Central memory CD8-positive, alpha-beta T cell (primary cell): ENCODE measurements around the gene ACTR8.
"Not testable (repeated sequence)": the region's sequence is repeated elsewhere in the genome, so short reads cannot be mapped to it uniquely, and the experiment has no call there.

ENCODE experiments used
- ATAC-seq: fragments of 150-1000 bp; cut with Tn5 transposase; replicated peaks from 2 replicates; pipeline ENCODE4 v1.10.0; 2022; ENCODE audit warnings: mild to moderate bottlenecking, moderate FRiP score, moderate number of reproducible peaks; ENCODE audit not compliant: poor library complexity, severe bottlenecking; ENCODE audit errors: extremely low read depth
- DNase-seq, 2 donors: peaks; one replicate each; pipeline ENCODE4 v3.0.0; 2021; ENCODE audit warnings: low spot score in 2 of 2
- H3K27ac Mint-ChIP-seq: one replicate; pipeline ENCODE4 v1.8.0; 2022; ENCODE audit warnings: low read depth, mild to moderate bottlenecking, moderate library complexity, mixed read lengths
- H3K27me3 Mint-ChIP-seq: one replicate; pipeline ENCODE4 v1.8.0; 2022; ENCODE audit warnings: mixed read lengths
- H3K36me3 Mint-ChIP-seq: one replicate; pipeline ENCODE4 v1.8.0; 2022; ENCODE audit warnings: mild to moderate bottlenecking, moderate library complexity, mixed read lengths; ENCODE audit not compliant: insufficient read depth
- H3K4me1 Mint-ChIP-seq: one replicate; pipeline ENCODE4 v1.8.0; 2022; ENCODE audit warnings: mixed read lengths
- H3K4me3 Mint-ChIP-seq: one replicate; pipeline ENCODE4 v1.8.0; 2022; ENCODE audit warnings: mild to moderate bottlenecking, moderate library complexity, mixed read lengths
- H3K9me3 Mint-ChIP-seq: one replicate; pipeline ENCODE4 v1.8.0; 2022; ENCODE audit warnings: mixed read lengths

Gene ACTR8, protein sequence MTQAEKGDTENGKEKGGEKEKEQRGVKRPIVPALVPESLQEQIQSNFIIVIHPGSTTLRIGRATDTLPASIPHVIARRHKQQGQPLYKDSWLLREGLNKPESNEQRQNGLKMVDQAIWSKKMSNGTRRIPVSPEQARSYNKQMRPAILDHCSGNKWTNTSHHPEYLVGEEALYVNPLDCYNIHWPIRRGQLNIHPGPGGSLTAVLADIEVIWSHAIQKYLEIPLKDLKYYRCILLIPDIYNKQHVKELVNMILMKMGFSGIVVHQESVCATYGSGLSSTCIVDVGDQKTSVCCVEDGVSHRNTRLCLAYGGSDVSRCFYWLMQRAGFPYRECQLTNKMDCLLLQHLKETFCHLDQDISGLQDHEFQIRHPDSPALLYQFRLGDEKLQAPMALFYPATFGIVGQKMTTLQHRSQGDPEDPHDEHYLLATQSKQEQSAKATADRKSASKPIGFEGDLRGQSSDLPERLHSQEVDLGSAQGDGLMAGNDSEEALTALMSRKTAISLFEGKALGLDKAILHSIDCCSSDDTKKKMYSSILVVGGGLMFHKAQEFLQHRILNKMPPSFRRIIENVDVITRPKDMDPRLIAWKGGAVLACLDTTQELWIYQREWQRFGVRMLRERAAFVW

DNA sequence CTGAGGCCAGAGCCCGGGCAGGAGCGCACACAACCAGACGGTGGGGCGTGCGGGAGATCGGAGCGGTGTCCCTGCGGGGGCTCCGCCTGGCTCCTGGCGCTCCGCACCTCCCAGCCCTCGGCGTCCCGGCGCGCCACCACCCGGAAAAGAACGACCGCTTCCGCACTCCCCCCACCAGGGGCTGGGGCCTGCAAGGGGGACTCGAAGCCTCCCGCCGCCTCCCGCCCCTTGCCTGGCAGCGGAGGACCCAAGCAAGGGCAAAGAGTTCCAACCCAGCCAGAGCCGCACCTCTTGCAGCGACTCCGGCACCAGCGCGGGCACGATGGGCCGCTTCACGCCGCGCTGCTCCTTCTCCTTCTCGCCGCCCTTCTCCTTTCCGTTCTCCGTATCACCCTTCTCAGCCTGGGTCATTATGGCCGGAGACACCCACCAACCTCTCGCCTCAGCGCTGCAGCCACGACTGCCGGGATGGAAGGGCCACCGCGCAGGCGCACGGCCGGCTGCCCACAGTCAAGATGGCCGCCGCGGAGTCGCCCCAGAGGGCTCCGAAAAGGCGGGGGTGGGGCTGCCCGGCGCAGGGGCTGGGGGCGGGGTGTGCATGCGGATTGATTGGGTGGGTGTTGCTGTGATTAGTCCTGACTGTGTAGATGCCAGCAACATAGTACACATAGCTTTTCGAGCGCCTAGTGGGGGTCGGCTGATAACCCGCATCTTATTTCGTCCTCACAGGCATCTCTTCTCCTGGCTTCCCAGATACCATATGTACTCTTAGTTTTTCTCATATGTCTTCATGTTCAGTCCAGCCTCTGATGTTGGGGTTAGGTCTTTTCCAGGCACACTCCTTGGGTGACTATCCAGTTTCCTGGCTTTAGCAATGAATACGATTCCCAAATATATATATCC is at the start of gene ACTR8:
Gene ACTR8 (minus strand): TSS at position 462 of the 903 bp plus-strand sequence. CDS start 51 bp downstream, at position 411.
- H3K9me3 Mint-ChIP-seq: no peaks in the 10 kb centered on the region
- H3K27ac Mint-ChIP-seq: peak within 1 kb of the TSS; percentile 96
- peak; percentile 73 to 81 for DNase-seq
- peaks cover 31% of the 10 kb centered on the region for H3K4me1 Mint-ChIP-seq
- ATAC-seq: peak; percentile 83
- peaks cover 51% of the 10 kb centered on the region for H3K36me3 Mint-ChIP-seq
- no peaks in the 10 kb centered on the region for H3K27me3 Mint-ChIP-seq
- H3K4me3 Mint-ChIP-seq: peak within 1 kb of the TSS; percentile 90

DNA sequence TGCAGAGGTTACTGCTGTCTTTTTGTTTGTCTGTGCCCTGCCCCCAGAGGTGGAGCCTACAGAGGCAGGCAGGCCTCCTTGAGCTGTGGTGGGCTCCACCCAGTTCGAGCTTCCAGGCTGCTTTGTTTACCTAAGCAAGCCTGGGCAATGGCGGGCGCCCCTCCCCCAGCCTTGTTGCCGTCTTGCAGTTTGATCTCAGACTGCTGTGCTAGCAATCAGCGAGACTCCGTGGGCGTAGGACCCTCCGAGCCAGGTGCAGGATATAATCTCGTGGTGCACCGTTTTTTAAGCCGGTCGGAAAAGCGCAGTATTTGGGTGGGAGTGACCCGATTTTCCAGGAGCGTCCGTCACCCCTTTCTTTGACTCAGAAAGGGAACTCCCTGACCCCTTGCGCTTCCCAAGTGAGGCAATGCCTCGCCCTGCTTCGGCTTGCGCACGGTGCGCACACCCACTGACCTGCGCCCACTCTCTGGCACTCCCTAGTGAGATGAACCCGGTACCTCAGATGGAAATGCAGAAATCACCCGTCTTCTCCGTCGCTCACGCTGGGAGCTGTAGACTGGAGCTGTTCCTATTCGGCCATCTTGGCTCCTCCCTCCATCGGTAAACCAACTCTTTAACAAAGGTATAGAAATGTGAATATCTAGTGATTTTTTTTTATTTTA is 45.4 kb upstream of the ACTR8 start:
- not testable (repeated sequence) for DNase-seq, H3K36me3 Mint-ChIP-seq, H3K27ac Mint-ChIP-seq, H3K9me3 Mint-ChIP-seq, H3K4me3 Mint-ChIP-seq, ATAC-seq, H3K4me1 Mint-ChIP-seq
- peaks cover 30% of the 10 kb centered on the region for H3K27me3 Mint-ChIP-seq

DNA sequence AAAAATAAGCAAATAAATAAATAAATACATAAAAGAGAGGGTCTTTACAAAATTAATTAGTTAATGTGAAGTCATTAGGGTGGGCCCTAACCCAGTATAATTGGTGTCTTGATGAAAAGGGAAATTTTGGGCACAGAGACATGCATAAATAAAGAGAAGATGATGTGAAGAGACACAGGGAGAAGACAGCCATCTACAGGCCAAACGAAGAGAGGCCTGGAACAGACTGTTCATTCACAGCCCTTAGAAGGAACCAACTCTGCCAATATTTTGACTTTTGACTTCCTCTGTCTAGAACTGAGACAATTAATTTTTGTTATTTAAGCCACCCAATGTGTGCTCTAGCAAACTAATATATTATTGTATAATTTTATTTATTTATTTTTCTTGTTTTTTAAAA is 39.3 kb upstream of the ACTR8 start:
- Mint-ChIP-seq H3K4me1 (no peaks in the 10 kb centered on the region), H3K36me3 (no peaks in the 10 kb centered on the region), H3K27ac (no peak overlapping the region), H3K4me3 (no peak overlapping the region), H3K9me3 (no peaks in the 10 kb centered on the region), H3K27me3 (peaks cover 39% of the 10 kb centered on the region)
- DNase-seq (no peak), ATAC-seq (no peak)

DNA sequence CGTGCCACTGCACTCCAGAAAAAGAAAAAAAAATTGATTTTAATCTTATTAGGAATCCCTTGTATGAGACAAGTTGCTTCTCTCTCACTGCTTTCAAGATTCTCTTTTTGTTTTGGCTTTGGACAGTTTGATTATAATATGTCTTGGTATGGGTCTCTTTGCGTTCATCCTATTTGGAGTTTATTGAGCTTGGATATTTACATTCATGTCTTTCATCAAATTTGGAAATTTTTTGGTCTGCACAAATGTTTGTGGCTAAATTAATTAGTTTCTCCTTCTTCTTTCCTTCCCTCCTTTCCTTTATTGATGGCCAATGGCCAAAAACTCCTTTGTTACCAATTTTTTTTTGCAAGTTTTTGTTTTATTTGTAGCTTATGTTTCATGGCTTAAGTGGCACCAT is 37.8 kb upstream of the ACTR8 start:
- Mint-ChIP-seq H3K36me3 (no peaks in the 10 kb centered on the region), H3K9me3 (no peaks in the 10 kb centered on the region), H3K27me3 (peaks cover 52% of the 10 kb centered on the region), H3K27ac (no peak overlapping the region), H3K4me1 (no peaks in the 10 kb centered on the region), H3K4me3 (no peak overlapping the region)
- no peak for ATAC-seq
- DNase-seq: no peak

DNA sequence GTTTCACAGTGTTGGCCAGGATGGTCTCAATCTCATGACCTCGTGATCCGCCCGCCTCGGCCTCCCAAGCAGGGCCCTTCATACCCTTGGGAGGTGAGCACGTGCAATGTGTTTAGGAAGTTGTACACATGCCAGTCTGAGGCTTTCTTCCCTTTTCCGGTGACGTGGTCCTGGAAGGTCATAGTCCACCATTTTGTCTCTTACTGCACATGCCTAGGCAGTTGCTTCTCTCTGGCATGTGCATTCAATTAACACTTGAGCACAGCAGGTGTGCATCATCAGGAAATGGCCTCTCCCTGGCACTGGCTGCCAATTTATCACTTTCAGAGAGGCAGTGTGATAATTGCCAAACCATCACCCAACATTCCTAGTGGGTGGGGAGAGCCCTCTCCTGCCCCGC is 31.4 kb upstream of the ACTR8 start:
- H3K4me1 Mint-ChIP-seq: no peaks in the 10 kb centered on the region
- H3K27ac Mint-ChIP-seq: no peak overlapping the region
- peaks cover 76% of the 10 kb centered on the region for H3K27me3 Mint-ChIP-seq
- no peak for ATAC-seq
- H3K4me3 Mint-ChIP-seq: no peak overlapping the region
- no peaks in the 10 kb centered on the region for H3K9me3 Mint-ChIP-seq
- no peaks in the 10 kb centered on the region for H3K36me3 Mint-ChIP-seq
- DNase-seq: no peak

DNA sequence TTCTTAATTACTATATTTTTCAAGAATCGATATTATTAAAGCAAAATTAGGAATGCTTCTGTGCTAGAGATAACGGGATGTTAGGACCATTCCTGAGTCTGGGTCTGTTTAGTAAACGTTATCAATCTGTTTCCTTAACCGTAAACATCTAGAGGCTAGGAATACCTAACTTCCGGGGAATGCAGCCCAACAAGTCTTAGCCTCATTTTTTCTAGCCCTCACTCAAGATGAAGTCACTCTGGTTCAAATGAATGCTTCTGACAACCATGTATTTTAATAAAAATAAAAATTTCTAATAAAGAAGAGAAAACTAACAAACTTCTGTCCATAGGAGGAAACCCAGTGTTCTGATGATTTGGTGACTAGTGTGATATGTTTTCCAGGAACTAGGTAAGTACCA is 20.8 kb upstream of the ACTR8 start:
- ATAC-seq (no peak), DNase-seq (no peak)
- H3K36me3 Mint-ChIP-seq: peaks cover 2% of the 10 kb centered on the region
- H3K27ac Mint-ChIP-seq: no peak overlapping the region
- no peak overlapping the region for H3K4me3 Mint-ChIP-seq
- H3K27me3 Mint-ChIP-seq: peaks cover 70% of the 10 kb centered on the region
- H3K4me1 Mint-ChIP-seq: no peaks in the 10 kb centered on the region
- peaks cover 6% of the 10 kb centered on the region for H3K9me3 Mint-ChIP-seq

DNA sequence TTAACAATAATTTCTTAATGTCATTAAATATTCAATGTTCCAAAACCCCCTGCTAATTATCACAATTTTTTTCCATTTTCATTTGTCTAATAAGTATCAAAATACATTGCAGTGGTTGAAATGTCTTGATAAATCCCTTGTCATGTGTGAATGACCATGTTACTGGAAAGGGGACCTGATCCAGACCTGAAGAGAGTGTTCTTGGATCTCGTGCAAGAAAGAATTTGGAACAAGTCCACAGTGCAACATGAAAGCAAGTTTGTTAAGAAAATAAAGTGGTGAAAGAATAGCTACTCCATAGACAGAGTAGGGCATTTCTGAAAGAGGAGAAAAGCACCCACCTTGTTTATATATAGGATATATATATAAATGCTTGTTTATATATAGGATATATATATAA is 20.1 kb upstream of the ACTR8 start:
- no peak overlapping the region for H3K27ac Mint-ChIP-seq
- no peak overlapping the region for H3K4me3 Mint-ChIP-seq
- peaks cover 70% of the 10 kb centered on the region for H3K27me3 Mint-ChIP-seq
- peaks cover 2% of the 10 kb centered on the region for H3K36me3 Mint-ChIP-seq
- peaks cover 6% of the 10 kb centered on the region for H3K9me3 Mint-ChIP-seq
- no peaks in the 10 kb centered on the region for H3K4me1 Mint-ChIP-seq
- ATAC-seq (no peak), DNase-seq (no peak)

DNA sequence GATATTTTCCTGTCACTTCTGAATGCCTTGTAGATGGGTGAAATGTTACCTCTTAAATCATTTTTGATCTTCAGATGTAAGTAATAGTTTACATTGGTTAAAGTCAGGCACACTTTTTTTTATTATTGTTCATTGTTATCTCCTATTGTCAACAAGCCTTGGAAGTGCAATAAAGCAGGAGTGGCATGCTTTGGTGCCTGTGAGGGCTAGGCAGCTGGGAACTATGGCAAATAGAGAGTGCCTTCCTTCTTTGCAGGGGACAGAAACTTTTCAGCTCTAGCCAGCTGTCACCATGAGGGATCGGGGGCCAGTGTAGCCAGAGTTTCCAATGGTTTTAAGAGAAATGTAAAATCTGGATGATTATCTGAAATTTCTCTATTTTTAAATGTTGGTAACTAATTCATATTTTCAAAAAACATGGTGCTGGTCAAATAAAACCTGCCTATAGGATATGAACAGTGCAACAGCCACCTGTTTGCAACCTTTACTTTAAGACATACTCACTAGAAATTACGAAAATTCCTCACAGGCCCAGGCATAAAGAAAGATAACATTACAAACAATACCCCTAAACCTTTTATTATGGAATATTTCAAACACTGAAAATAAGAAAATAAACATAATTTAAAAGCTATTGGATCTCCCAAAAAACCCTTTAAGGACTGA is 18.8 kb upstream of the ACTR8 start:
- no peak overlapping the region for H3K27ac Mint-ChIP-seq
- no peak for DNase-seq
- H3K27me3 Mint-ChIP-seq: peaks cover 62% of the 10 kb centered on the region
- ATAC-seq: no peak
- H3K4me1 Mint-ChIP-seq: no peaks in the 10 kb centered on the region
- H3K36me3 Mint-ChIP-seq: no peaks in the 10 kb centered on the region
- peaks cover under 1% of the 10 kb centered on the region for H3K9me3 Mint-ChIP-seq
- no peak overlapping the region for H3K4me3 Mint-ChIP-seq

DNA sequence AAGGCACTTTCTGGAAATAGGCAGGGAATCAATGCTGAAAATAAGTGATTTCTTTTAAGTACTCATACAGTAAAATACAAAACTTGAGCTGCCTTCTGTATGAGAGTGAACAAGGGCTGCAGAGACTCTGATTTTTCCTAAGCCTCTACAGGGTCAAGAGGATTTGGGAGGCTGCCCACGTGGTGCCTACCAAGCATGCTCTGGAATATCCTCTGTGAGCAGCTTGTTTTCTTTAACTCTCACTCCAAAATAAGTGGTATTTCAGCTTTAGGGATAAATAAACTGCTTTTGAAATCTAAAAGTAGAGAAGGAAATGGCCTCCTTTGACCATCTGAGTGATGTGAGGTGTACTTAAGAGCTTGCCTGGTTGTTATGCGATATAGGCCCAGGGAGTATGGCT is 17.8 kb upstream of the ACTR8 start:
- no peak overlapping the region for H3K4me3 Mint-ChIP-seq
- H3K36me3 Mint-ChIP-seq: no peaks in the 10 kb centered on the region
- no peak overlapping the region for H3K27ac Mint-ChIP-seq
- DNase-seq (no peak), ATAC-seq (no peak)
- peaks cover 51% of the 10 kb centered on the region for H3K27me3 Mint-ChIP-seq
- no peaks in the 10 kb centered on the region for H3K9me3 Mint-ChIP-seq
- H3K4me1 Mint-ChIP-seq: no peaks in the 10 kb centered on the region

DNA sequence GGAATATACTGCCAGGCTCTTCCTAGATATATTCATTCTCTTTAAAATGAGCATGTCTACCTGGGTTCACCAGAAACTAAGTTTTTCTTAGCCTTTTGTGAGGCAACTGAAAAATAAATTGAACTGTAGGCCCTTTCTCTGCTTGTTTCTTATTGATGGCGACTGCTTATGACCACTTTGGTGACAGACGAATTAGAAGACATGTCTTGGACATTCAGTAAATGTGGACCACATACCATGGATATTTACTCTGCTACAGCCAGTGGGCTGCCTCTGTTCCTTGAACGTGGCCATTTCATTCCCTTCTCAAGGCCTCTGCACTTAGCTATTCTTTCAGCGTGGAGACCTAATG is 10.3 kb upstream of the ACTR8 start:
- peaks cover 7% of the 10 kb centered on the region for H3K27me3 Mint-ChIP-seq
- no peak for ATAC-seq
- H3K27ac Mint-ChIP-seq: peak overlapping the region; percentile 100
- peak overlapping the region; percentile 93 for H3K4me3 Mint-ChIP-seq
- H3K36me3 Mint-ChIP-seq: peaks cover 27% of the 10 kb centered on the region
- peaks cover 51% of the 10 kb centered on the region for H3K4me1 Mint-ChIP-seq
- no peaks in the 10 kb centered on the region for H3K9me3 Mint-ChIP-seq
- no peak for DNase-seq

DNA sequence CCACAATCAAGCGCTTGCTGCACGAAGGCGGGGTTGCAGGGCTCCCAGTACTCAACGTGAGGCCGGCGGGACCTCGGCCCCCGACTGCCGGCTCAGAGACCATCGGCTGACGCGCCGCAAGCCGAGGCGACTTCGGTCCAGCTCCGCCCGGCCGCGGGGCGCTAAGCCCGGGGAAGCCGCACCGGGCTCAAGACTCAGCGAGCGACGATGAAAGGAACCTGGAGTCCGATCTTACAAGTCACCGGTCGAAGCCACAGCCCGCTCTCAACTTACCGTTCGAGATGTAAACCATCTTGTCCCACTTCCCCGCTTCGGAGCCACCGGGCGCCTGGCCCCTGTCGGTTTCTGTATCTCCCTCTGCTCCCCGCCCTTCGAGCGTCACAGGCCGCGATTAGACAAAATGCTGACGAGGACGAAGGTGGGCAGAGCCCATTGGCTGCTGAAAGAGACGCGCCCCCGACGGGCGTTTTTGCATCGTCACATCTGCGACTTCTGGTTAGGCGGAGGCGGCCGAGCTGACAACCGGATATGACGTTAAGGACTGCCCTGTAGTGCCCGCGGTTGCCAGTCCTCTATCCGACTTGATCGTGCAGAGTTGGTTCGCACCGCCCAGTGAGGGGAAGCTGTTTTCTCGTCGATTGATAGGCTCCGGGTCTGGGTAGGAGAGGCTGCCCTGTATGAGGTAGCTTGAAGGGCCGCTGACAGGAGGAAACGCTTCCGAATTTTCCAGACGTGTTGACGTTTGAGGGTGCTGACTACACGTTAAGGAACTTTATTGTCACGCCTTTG is 9.7 kb upstream of the ACTR8 start, which contains the start of gene SELENOK:
Gene SELENOK (minus strand): TSS at position 363 of the 789 bp plus-strand sequence.
- Mint-ChIP-seq H3K9me3 (no peaks in the 10 kb centered on the region), H3K4me3 (peak within 1 kb of the TSS; percentile 93), H3K36me3 (peaks cover 30% of the 10 kb centered on the region), H3K27me3 (peaks cover 1% of the 10 kb centered on the region), H3K4me1 (peaks cover 51% of the 10 kb centered on the region), H3K27ac (peak within 1 kb of the TSS; percentile 100)
- ATAC-seq (peak; percentile 92), DNase-seq (peak; percentile 89 to 97)
